NCI-H345 (cell line): ENCODE measurements around the gene LY6G6D.

Experiments used
- DNase-seq: peaks from one replicate; lab custom pipeline; 2025; lab: John Stamatoyannopoulos, UW

LY6G6D gene

GRCh38 chr6:31764198-31764597, 49.0 kb downstream of the LY6G6D start:
- DNase-seq = no peak

GRCh38 chr6:31765559-31765909, 50.4 kb downstream of the LY6G6D start:
- DNase-seq = no peak

DNA sequence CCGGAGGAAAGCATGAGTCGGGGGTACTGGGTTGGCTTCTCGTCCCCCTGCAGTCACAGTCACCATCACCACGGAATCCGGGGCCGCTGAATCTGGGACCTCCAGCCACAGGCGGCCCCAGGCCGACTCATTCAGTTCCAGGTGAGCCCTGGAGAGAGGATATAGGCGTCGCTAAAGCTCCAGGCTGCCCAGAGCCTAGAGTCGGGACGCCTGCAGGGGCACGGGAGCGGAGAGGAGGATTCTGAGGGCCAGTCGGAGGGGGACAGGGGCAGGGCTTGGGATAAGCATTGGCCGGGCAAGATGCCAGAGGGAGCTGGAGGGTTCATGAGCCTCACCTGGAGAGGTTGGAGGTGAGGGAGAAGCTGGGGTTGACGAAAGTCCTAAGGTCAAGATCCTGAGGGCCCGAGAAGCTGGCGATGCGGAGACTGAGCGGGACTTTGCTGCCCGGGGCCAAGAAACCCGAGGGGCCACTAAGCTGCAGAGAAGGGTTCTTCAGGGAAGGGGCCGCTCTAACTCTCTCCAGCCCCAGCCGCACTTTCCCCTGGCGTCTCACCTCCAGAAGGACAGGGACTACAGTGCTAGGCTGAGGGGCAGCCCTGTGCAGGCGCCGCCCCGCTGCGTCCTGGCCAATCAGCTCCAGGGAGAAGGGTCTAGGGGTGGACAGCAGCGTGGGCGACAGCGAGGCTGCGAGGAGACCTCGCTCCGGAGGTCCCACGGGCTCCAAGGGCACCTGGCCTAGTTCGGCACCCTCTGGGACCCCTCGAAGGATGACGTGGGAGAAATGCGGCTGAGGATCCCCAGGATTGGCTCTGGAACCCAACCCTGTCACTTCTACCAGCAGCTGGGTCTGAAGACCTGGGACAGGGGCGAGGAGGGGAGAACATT, 51.0 kb downstream of the LY6G6D start:
- no peak for DNase-seq

GRCh38 chr6:31767096-31767645, 52.0 kb downstream of the LY6G6D start:
- DNase-seq = no peak
